ENCODE data around the gene CUEDC1.

Gene CUEDC1

DNA sequence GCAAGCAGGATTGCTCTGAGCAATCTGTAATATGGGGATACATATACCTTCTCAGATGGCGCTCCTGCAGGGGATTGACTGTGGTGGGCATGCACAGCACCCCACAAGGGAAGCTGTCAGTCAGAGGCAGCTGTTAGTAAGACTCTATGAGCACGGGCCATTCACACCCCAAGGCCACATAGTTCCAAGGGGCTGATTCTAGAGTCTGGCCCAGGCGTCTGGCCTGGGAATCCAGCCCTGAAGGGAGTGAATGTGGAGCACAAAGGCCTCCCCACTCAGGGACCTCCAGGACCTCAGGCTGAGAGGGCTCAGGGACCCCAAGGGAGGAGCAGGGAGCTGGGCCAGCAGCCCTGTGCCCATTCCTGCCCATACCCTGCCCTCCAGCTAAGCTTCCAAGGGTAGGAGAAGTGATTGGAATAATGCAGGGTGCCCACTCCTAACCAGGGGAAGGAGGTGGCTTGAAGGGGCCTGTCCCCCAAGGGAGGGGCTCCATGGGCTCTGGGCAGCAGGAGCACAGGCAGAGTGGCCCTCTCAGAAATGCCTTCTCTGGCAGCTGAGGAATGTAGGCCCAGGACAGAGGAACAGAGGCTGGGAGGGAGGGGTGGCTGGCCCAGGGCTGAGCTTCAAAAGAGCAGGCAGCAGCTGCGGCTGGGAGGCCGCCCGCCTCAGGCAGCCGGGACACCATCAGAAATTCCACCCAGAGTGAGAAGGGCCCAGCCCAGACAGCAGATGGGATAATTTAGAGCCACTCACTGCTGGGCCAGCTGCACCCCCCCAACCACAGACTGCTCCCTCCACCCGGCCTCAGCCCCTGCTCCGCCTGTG lies 56.5 kb downstream of the CUEDC1 start:
- no peak for DNase-seq
- Histone ChIP-seq H3K79me2 (ENCODE audit: low read length) (no peaks in the 10 kb centered on the region), H3K9ac (ENCODE audit: low read length) (no peak overlapping the region), H3K36me3 (replicated peaks; ENCODE audit: insufficient read depth, low read length) (no peaks in the 10 kb centered on the region), H3K4me3 (ENCODE audit: low read length) (no peak overlapping the region), H3K9me2 (replicated peaks; ENCODE audit: insufficient read depth, low read length) (no peaks in the 10 kb centered on the region), H3F3A (ENCODE audit: insufficient read depth, low read length) (peaks cover 3% of the 10 kb centered on the region; the same call in 1 of the 2 replicates), H3K4me2 (ENCODE audit: low read depth, low read length) (no peak overlapping the region), H3K27me3 (replicated peaks; ENCODE audit: insufficient read depth, low read length) (no peaks in the 10 kb centered on the region), H4K20me1 (ENCODE audit: insufficient read depth, low read length) (no peaks in the 10 kb centered on the region), H3K4me1 (ENCODE audit: low read length) (peaks cover 11% of the 10 kb centered on the region), H3K27ac (ENCODE audit: low read length) (no peak overlapping the region), H3K9me3 (replicated peaks; ENCODE audit: insufficient read depth, low read length) (no peaks in the 10 kb centered on the region), H2AFZ (ENCODE audit: low read length) (no peak overlapping the region)
- TF ChIP-seq EZH2 (optimal IDR thresholded peaks at IDR 0.05; ENCODE audit: low read depth, low read length) (no peak), EZH2phosphoT487 (IDR thresholded peaks at IDR 0.05; ENCODE audit: low read length) (no peak)
- TF ChIP-seq, protein P1, sequence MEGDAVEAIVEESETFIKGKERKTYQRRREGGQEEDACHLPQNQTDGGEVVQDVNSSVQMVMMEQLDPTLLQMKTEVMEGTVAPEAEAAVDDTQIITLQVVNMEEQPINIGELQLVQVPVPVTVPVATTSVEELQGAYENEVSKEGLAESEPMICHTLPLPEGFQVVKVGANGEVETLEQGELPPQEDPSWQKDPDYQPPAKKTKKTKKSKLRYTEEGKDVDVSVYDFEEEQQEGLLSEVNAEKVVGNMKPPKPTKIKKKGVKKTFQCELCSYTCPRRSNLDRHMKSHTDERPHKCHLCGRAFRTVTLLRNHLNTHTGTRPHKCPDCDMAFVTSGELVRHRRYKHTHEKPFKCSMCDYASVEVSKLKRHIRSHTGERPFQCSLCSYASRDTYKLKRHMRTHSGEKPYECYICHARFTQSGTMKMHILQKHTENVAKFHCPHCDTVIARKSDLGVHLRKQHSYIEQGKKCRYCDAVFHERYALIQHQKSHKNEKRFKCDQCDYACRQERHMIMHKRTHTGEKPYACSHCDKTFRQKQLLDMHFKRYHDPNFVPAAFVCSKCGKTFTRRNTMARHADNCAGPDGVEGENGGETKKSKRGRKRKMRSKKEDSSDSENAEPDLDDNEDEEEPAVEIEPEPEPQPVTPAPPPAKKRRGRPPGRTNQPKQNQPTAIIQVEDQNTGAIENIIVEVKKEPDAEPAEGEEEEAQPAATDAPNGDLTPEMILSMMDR (IDR thresholded peaks at IDR 0.05; ENCODE audit: low read length) = no peak

DNA sequence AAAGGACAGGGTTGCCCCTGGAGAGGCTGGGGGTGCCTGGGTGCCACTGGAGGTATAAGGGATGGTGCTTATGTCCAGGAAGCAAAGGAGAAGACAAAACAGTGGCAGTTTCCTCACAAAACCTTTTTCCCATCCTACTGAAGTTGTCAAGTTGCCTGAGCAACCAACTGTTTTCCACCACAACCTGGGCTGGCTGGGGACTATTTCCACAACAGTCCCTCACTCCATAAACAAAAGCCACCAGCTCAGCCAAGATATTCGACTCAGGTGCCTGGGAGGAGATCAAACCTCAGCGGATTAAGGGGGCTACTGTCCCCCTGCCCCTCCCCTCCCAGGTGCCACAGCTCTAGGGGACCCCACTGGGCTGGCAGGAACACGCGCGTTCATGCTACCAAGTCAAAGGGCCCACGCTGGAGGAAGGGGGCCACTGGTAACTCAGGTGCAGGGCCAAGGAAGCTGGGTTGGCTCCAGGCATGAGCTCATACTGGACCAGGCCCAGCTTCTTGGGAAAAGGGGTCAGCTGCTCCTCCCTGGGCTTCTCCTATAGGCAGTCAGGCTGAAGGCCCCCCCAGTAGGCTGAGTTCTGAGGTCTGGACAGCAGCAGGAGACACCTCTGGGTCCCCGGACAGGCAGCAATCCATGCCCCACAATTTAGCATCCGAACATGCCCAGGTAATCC lies 59.7 kb downstream of the CUEDC1 start:
- no peak overlapping the region for H3K27ac ChIP-seq (ENCODE audit: low read length)
- H4K20me1 ChIP-seq (ENCODE audit: insufficient read depth, low read length) = no peaks in the 10 kb centered on the region
- no peak overlapping the region for H3K4me3 ChIP-seq (ENCODE audit: low read length)
- no peaks in the 10 kb centered on the region for H3F3A ChIP-seq (ENCODE audit: insufficient read depth, low read length)
- no peaks in the 10 kb centered on the region for H3K79me2 ChIP-seq (ENCODE audit: low read length)
- no peaks in the 10 kb centered on the region for H3K27me3 ChIP-seq (replicated peaks; ENCODE audit: insufficient read depth, low read length)
- no peaks in the 10 kb centered on the region for H3K36me3 ChIP-seq (replicated peaks; ENCODE audit: insufficient read depth, low read length)
- no peaks in the 10 kb centered on the region for H3K9me3 ChIP-seq (replicated peaks; ENCODE audit: insufficient read depth, low read length)
- no peak for TF ChIP-seq EZH2phosphoT487 (IDR thresholded peaks at IDR 0.05; ENCODE audit: low read length)
- TF ChIP-seq, protein P1 (IDR thresholded peaks at IDR 0.05; ENCODE audit: low read length) = no peak
- no peak for TF ChIP-seq EZH2 (optimal IDR thresholded peaks at IDR 0.05; ENCODE audit: low read depth, low read length)
- no peaks in the 10 kb centered on the region for H3K9me2 ChIP-seq (replicated peaks; ENCODE audit: insufficient read depth, low read length)
- DNase-seq = no peak
- H3K4me1 ChIP-seq (ENCODE audit: low read length) = no peaks in the 10 kb centered on the region
- no peak overlapping the region for H2AFZ ChIP-seq (ENCODE audit: low read length)
- no peak overlapping the region for H3K4me2 ChIP-seq (ENCODE audit: low read depth, low read length)
- no peak overlapping the region for H3K9ac ChIP-seq (ENCODE audit: low read length)

DNA sequence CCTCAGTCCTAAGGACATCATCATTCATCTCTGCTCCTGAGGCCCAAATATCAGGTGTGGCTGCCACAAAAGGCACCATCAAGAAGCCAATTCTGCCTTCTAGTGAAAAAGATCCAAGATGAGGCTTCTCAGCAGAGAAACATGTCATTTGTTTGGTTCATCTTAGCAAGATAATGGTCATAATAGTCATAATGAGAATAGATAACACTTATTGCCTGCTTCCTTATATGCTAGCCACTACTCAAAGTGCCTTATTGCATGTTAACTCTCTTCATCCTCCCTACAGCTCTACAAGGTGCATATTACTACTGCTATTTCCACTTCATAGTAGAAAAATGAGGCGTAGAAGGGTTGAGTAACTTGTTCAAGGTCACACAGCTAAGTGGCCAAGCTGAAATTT lies 60.4 kb downstream of the CUEDC1 start:
- Histone ChIP-seq H3F3A (ENCODE audit: insufficient read depth, low read length) (no peaks in the 10 kb centered on the region), H2AFZ (ENCODE audit: low read length) (no peak overlapping the region), H4K20me1 (ENCODE audit: insufficient read depth, low read length) (no peaks in the 10 kb centered on the region), H3K27ac (ENCODE audit: low read length) (no peak overlapping the region), H3K9me3 (replicated peaks; ENCODE audit: insufficient read depth, low read length) (no peaks in the 10 kb centered on the region), H3K36me3 (replicated peaks; ENCODE audit: insufficient read depth, low read length) (no peaks in the 10 kb centered on the region), H3K9ac (ENCODE audit: low read length) (no peak overlapping the region), H3K4me1 (ENCODE audit: low read length) (no peaks in the 10 kb centered on the region), H3K27me3 (replicated peaks; ENCODE audit: insufficient read depth, low read length) (no peaks in the 10 kb centered on the region), H3K4me2 (ENCODE audit: low read depth, low read length) (no peak overlapping the region), H3K79me2 (ENCODE audit: low read length) (no peaks in the 10 kb centered on the region), H3K4me3 (ENCODE audit: low read length) (no peak overlapping the region), H3K9me2 (replicated peaks; ENCODE audit: insufficient read depth, low read length) (no peaks in the 10 kb centered on the region)
- no peak for DNase-seq
- TF ChIP-seq EZH2 (optimal IDR thresholded peaks at IDR 0.05; ENCODE audit: low read depth, low read length) = no peak
- TF ChIP-seq, protein P1 (IDR thresholded peaks at IDR 0.05; ENCODE audit: low read length) = no peak
- no peak for TF ChIP-seq EZH2phosphoT487 (IDR thresholded peaks at IDR 0.05; ENCODE audit: low read length)

All from MM.1S (cell line).